Erythroblast (primary cell): ENCODE data around the gene PCDHB10.
"Not testable (repeated sequence)": the region's sequence is repeated elsewhere in the genome, so short reads cannot be mapped to it uniquely, and the experiment has no call there.

Experiments
- DNase-seq, 2 experiments: peaks; one replicate each; lab custom pipeline; 2025; lab: John Stamatoyannopoulos, UW
- GATA1 ChIP-seq: IDR thresholded peaks from 2 replicates; pipeline ENCODE4 v1.6.1; 2011; ENCODE audit warnings: low read depth, mild to moderate bottlenecking, control low read depth, low read length, moderate library complexity
- POLR2A ChIP-seq: IDR thresholded peaks from 2 replicates; pipeline ENCODE4 v1.6.1; 2011; ENCODE audit warnings: mild to moderate bottlenecking, low read length

PCDHB10 gene

GRCh38 chr5:141180313-141180712 is 11.8 kb upstream of the PCDHB10 start:
- no peak for TF ChIP-seq GATA1
- no peak for TF ChIP-seq POLR2A
- no peak for DNase-seq

DNA sequence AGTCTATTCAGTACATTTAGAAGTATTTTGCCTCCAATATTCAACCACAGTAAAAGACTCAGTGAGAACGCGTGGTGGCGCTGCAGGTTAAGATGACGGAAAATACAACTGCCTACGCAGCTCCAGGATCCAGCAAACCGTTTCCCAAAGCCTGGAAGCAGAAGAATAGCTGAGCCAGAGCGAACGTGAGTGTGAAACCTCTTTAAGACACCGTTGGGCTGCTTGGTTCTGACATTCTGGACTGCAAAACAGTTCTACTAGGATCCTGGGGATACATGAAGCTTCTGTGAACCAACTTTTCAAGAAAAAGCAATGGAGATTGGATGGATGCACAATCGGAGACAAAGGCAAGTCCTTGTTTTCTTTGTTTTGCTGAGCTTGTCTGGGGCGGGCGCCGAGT is 9.9 kb upstream of the PCDHB10 start, which contains the start of gene PCDHB16:
PCDHB16 (plus strand) TSS at position 140 of the 400 bp plus-strand sequence; CDS start at position 313, 173 bp downstream.
- TF ChIP-seq POLR2A (no peak), GATA1 (no peak)
- DNase-seq: peak in 1 of 2 experiments; percentile 3

DNA sequence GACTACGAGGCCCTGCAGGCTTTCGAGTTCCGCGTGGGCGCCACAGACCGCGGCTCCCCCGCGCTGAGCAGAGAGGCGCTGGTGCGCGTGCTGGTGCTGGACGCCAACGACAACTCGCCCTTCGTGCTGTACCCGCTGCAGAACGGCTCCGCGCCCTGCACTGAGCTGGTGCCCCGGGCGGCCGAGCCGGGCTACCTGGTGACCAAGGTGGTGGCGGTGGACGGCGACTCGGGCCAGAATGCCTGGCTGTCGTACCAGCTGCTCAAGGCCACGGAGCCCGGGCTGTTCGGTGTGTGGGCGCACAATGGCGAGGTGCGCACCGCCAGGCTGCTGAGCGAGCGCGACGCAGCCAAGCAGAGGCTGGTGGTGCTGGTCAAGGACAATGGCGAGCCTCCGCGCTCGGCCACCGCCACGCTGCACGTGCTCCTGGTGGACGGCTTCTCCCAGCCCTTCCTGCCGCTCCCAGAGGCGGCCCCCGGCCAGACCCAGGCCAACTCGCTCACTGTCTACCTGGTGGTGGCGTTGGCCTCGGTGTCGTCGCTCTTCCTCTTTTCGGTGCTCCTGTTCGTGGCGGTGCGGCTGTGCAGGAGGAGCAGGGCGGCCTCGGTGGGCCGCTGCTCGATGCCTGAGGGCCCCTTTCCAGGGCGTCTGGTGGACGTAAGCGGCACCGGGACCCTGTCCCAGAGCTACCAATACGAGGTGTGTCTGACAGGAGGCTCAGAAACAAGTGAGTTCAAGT is 7.9 kb upstream of the PCDHB10 start:
- not testable (repeated sequence) for DNase-seq

DNA sequence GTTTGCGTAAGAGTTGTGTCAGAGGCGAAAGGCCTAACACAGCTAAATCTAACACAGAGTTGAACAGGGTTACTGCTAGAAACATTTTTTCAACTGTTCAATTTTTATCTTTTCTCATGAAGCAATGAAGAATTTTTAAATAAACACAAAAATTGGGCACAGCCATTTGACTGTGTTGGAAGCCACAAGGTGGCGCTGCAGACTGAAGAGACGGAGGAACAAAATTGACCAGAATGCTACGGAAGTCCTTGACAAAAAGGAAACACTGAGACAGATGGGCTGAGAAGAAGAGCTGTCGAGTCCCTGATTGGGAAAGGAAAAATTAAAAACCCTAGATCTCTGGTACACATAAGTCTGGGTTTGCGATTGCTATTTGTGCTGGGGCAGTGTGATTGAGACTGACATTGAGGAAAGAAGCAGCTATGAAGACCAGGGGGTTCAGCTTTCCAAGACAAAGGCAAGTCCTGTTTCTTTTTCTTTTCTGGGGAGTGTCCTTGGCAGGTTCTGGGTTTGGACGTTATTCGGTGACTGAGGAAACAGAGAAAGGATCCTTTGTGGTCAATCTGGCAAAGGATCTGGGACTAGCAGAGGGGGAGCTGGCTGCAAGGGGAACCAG is 5.1 kb upstream of the PCDHB10 start, which contains the start of gene PCDHB9:
PCDHB9 (plus strand) TSS at position 265 of the 616 bp plus-strand sequence; CDS start at position 423, 158 bp downstream.
- TF ChIP-seq GATA1 (no peak), POLR2A (no peak)
- peak in 1 of 2 experiments; percentile 4 for DNase-seq

GRCh38 chr5:141188682-141189081 is 3.5 kb upstream of the PCDHB10 start:
- not testable (repeated sequence) for DNase-seq

DNA sequence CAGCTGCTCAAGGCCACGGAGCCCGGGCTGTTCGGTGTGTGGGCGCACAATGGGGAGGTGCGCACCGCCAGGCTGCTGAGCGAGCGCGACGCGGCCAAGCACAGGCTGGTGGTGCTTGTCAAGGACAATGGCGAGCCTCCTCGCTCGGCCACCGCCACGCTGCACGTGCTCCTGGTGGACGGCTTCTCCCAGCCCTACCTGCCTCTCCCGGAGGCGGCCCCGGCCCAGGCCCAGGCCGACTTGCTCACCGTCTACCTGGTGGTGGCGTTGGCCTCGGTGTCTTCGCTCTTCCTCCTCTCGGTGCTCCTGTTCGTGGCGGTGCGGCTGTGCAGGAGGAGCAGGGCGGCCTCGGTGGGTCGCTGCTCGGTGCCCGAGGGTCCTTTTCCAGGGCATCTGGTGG is 3.0 kb upstream of the PCDHB10 start:
- not testable (repeated sequence) for DNase-seq

GRCh38 chr5:141194332-141194731 is 2.2 kb downstream of the PCDHB10 start:
- not testable (repeated sequence) for DNase-seq

DNA sequence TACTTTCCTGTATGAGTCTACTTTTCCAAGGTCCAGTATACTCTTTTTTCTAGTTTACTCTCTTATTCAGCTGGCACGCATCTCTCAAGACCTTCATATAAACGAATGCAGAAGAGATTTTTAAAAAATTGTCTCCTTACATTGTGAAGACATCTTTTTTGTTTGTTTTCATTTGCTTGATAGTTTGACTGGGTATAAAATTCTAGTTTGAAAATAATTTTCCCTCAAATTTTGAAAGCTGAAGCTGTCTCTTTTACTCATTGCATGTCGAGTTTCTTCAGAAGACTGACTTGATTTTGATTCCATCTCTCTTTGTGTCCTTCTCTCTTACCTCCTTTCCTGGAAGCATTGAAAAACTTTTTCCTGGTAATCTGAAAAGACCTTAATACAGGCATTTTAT is 4.2 kb downstream of the PCDHB10 start:
- DNase-seq: no peak
- TF ChIP-seq GATA1 (no peak), POLR2A (no peak)

DNA sequence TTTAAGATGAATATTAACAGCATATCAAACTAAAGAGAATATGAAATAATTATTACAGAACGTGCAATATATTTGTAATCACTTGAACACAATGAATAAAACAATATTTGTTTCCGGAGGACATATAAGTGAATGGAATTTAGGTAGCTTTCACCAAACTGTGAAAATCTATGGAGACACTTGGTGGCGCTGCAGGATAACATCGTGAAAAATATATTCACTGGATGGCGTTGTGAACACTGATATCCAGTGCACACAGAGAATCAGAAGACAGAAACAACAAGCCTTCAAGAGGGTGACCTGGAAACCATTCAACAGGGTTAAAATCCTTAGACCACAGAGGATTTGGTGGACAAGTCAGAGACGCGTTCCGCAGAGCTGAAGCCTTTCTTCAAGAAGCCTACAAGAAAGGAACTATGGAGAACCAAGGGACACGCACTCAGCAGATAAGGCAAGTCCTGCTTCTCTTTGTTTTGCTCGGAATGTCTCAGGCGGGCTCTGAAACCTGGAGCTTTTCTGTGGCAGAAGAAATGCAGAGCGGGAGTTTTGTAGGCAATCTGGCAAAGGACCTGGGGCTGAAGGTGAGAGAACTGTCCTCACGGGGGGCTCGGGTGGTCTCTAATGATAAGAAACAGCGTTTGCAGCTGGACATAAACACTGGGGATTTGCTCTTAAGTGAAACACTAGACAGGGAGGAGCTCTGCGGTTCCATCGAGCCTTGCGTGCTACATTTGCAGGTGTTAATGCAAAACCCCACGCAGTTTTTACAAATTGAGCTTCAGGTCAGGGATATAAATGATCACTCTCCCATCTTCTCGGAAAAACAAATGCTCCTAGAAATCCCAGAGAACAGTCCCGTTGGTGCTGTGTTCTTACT is 7.4 kb downstream of the PCDHB10 start, which contains the start of gene PCDHB11:
PCDHB11 (plus strand) TSS at position 269 of the 877 bp plus-strand sequence; CDS start at position 417, 148 bp downstream.
- no peak for DNase-seq
- TF ChIP-seq GATA1 (no peak), POLR2A (no peak)

- DNase-seq: not testable (repeated sequence)
Measured at GRCh38 chr5:141201126-141201525, 9.0 kb downstream of the PCDHB10 start.

DNA sequence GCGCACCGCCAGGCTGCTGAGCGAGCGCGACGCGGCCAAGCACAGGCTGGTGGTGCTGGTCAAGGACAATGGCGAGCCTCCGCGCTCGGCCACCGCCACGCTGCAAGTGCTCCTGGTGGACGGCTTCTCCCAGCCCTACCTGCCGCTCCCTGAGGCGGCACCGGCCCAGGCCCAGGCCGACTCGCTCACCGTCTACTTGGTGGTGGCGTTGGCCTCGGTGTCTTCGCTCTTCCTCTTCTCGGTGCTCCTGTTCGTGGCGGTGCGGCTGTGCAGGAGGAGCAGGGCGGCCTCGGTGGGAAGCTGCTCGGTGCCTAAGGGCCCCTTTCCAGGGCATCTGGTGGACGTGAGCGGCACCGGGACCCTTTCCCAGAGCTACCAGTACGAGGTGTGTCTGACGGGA is 9.5 kb downstream of the PCDHB10 start:
- not testable (repeated sequence) for DNase-seq

- DNase-seq: no peak
- TF ChIP-seq GATA1 (no peak), POLR2A (no peak)
Measured at GRCh38 chr5:141208478-141208877, 16.3 kb downstream of the PCDHB10 start, which contains the start of gene PCDHB12. PCDHB12 (plus strand) TSS chr5:141208719; CDS start chr5:141208908, 189 bp downstream.

DNA sequence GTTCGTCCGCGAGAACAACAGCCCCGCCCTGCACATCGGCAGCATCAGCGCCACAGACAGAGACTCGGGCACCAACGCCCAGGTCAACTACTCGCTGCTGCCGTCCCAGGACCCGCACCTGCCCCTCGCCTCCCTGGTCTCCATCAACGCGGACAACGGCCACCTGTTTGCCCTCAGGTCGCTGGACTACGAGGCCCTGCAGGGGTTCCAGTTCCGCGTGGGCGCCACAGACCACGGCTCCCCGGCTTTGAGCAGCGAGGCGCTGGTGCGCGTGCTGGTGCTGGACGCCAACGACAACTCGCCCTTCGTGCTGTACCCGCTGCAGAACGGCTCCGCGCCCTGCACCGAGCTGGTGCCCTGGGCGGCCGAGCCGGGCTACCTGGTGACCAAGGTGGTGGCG is 18.1 kb downstream of the PCDHB10 start:
- not testable (repeated sequence) for DNase-seq

DNA sequence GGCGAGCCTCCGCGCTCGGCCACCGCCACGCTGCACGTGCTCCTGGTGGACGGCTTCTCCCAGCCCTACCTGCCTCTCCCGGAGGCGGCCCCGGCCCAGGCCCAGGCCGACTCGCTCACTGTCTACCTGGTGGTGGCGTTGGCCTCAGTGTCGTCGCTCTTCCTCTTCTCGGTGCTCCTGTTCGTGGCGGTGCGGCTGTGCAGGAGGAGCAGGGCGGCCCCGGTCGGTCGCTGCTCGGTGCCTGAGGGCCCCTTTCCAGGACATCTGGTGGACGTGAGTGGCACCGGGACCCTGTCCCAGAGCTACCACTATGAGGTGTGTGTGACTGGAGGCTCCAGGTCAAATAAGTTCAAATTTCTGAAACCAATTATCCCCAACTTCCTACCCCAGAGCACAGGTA is 18.7 kb downstream of the PCDHB10 start:
- DNase-seq: not testable (repeated sequence)

GRCh38 chr5:141213656-141214339 is 21.6 kb downstream of the PCDHB10 start, which contains the start of gene PCDHB13:
PCDHB13 (plus strand) TSS chr5:141213919; CDS start chr5:141214124, 205 bp downstream.
- peak; percentile 1 to 32 for DNase-seq

DNA sequence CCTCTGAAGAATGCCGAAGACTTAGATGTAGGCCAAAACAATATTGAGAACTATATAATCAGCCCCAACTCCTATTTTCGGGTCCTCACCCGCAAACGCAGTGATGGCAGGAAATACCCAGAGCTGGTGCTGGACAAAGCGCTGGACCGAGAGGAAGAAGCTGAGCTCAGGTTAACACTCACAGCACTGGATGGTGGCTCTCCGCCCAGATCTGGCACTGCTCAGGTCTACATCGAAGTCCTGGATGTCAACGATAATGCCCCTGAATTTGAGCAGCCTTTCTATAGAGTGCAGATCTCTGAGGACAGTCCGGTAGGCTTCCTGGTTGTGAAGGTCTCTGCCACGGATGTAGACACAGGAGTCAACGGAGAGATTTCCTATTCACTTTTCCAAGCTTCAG is 22.4 kb downstream of the PCDHB10 start:
- not testable (repeated sequence) for DNase-seq

- not testable (repeated sequence) for DNase-seq
Measured at GRCh38 chr5:141215504-141215903, 23.4 kb downstream of the PCDHB10 start.

DNA sequence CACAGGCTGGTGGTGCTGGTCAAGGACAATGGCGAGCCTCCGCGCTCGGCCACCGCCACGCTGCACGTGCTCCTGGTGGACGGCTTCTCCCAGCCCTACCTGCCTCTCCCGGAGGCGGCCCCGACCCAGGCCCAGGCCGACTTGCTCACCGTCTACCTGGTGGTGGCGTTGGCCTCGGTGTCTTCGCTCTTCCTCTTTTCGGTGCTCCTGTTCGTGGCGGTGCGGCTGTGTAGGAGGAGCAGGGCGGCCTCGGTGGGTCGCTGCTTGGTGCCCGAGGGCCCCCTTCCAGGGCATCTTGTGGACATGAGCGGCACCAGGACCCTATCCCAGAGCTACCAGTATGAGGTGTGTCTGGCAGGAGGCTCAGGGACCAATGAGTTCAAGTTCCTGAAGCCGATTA is 23.9 kb downstream of the PCDHB10 start:
- DNase-seq: not testable (repeated sequence)
